ENCODE measurements around the gene DEDD. TPM values are rescaled to one million over a fixed set of nuclear protein-coding genes. Genes with fewer than 3 reads are reported as not detected.
A peak's percentile ranks its signal among the peaks of the same experiment; 100 is the strongest.

Gene DEDD
- total and polyA plus RNA-seq, 2 of the 4 experiments (the other 2 are of a cell fraction): 40.2 to 47.9 TPM

GRCh38 chr1:161182214-161182613 is 49.7 kb upstream of the DEDD start (continued):
- TF ChIP-seq, protein P1, sequence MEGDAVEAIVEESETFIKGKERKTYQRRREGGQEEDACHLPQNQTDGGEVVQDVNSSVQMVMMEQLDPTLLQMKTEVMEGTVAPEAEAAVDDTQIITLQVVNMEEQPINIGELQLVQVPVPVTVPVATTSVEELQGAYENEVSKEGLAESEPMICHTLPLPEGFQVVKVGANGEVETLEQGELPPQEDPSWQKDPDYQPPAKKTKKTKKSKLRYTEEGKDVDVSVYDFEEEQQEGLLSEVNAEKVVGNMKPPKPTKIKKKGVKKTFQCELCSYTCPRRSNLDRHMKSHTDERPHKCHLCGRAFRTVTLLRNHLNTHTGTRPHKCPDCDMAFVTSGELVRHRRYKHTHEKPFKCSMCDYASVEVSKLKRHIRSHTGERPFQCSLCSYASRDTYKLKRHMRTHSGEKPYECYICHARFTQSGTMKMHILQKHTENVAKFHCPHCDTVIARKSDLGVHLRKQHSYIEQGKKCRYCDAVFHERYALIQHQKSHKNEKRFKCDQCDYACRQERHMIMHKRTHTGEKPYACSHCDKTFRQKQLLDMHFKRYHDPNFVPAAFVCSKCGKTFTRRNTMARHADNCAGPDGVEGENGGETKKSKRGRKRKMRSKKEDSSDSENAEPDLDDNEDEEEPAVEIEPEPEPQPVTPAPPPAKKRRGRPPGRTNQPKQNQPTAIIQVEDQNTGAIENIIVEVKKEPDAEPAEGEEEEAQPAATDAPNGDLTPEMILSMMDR (conservative IDR thresholded peaks at IDR 0.05; ENCODE audit: low read depth, low read length): no peak
- no peak for TF ChIP-seq CEBPB (IDR thresholded peaks at IDR 0.05; ENCODE audit: low read depth, low read length)

DNA sequence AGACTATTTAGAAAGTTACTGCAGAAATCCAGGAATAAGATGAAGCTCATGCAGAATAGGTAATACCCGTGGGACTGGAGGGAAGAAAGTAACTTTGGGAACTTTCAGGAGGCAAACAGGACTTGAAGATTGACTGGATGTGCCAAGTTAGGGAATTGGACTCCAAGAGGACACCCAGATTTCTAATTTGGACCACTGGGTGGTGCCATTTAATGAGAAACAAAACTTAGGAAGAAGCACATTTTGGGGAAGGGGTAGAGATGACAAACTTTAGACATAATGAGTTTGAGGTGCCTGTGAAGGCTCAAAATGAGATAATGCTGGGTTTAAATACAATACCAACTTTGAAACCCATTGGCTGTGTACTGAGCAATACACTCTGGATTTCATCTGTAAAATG is 48.2 kb upstream of the DEDD start:
- no peak overlapping the region for H3K4me2 ChIP-seq (ENCODE audit: low read depth, low read length)
- H3K79me1 ChIP-seq (ENCODE audit: low read depth in 1 of 2, low read length in 2 of 2): peaks cover 11 to 19% of the 10 kb centered on the region in 2 experiments
- 70% methylated on average over 1 of the region's 1 CpG; no CpG with 5 or more reads in 1 of the 2 experiments for WGBS, 2 experiments (ENCODE audit: extremely low coverage in 2 of 2, insufficient read length in 1 of 2)
- dilution Hi-C loops (cut with HindIII; ENCODE audit: low sequenced_read_pairs, unreplicated experiment): no loop called here
- no peak overlapping the region for H3K14ac ChIP-seq (replicated peaks; ENCODE audit: low read depth, low read length)
- no peak overlapping the region for H3K18ac ChIP-seq (ENCODE audit: low read depth, low read length)
- ChIA-PET POLR2A (ENCODE audit: unreplicated experiment) (no interaction called here), CTCF (interaction anchor here (0.6 to 0.7 kb wide), 3 partner anchors 10 to 1905 kb away, joined by 3 read pairs; no protein-coding TSS in a partner anchor)
- H3K9me1 ChIP-seq (ENCODE audit: insufficient read depth, low read length): peaks cover 10% of the 10 kb centered on the region; the same call in 1 of the 2 replicates
- no peaks in the 10 kb centered on the region for H3K9me3 ChIP-seq (ENCODE audit: control insufficient read depth, insufficient read depth, low read length)
- peaks cover under 1% of the 10 kb centered on the region; the same call in 1 of the 2 replicates for H3K36me3 ChIP-seq (ENCODE audit: control insufficient read depth, insufficient read depth, low read length)
- H3K4me3 ChIP-seq (ENCODE audit: insufficient read depth, low read depth, low read length): no peak overlapping the region
- DNase-seq (no peak), ATAC-seq (ENCODE audit: low read depth) (no peak)
- H3K56ac ChIP-seq (ENCODE audit: extremely low read depth, insufficient read depth, low read length): no peak overlapping the region
- no peak overlapping the region for H3K23ac ChIP-seq (ENCODE audit: low read depth, low read length)
- H2BK120ac ChIP-seq (ENCODE audit: low read depth, low read length): no peak overlapping the region
- H3K27me3 ChIP-seq (ENCODE audit: control insufficient read depth, insufficient read depth, low read length): no peaks in the 10 kb centered on the region
- no peak overlapping the region for H2AK9ac ChIP-seq (replicated peaks; ENCODE audit: low read depth, low read length, poor library complexity)
- no peak overlapping the region for H2BK15ac ChIP-seq (ENCODE audit: low read depth, low read length)
- no peak overlapping the region for H4K91ac ChIP-seq (ENCODE audit: insufficient read depth, low read depth, low read length)
- H3K9ac ChIP-seq (ENCODE audit: low read depth, low read length): no peak overlapping the region
- H4K5ac ChIP-seq (ENCODE audit: low read depth, low read length): no peak overlapping the region
- H2AK5ac ChIP-seq (ENCODE audit: low read depth, low read length): no peak overlapping the region
- no peak overlapping the region for H2BK20ac ChIP-seq (ENCODE audit: low read depth, low read length)
- no TSS peak for BruUV-seq (replicated peaks)
- no peaks in the 10 kb centered on the region for H4K20me1 ChIP-seq (ENCODE audit: insufficient read depth, low read length)
- H4K8ac ChIP-seq (ENCODE audit: low read depth in 2 of 2, low read length in 2 of 2): no peak overlapping the region
- no peak overlapping the region for H2BK5ac ChIP-seq (ENCODE audit: low read depth, low read length, poor library complexity, severe bottlenecking)
- no peak overlapping the region for H3K4ac ChIP-seq (ENCODE audit: low read depth, low read length)
- no peak overlapping the region for H3K27ac ChIP-seq (ENCODE audit: insufficient read depth, low read length)
- peaks cover 11% of the 10 kb centered on the region for H3K4me1 ChIP-seq (ENCODE audit: control insufficient read depth, insufficient read depth, low read length)
- intact Hi-C loops (cut with micrococcal nuclease): no loop called here
- H2AFZ ChIP-seq (replicated peaks; ENCODE audit: low read length, poor library complexity): no peak overlapping the region
- in situ Hi-C loops (cut with MboI; ENCODE audit: low sequenced_read_pairs): no loop called here
- TF ChIP-seq MAZ (IDR thresholded peaks at IDR 0.05; ENCODE audit: borderline replicate concordance, low read depth, low read length) (no peak), ELK1 (IDR thresholded peaks at IDR 0.05; ENCODE audit: borderline replicate concordance, low read depth, low read length) (no peak), MAFK (IDR thresholded peaks at IDR 0.05; ENCODE audit: low read depth, low read length) (no peak), POLR2A (IDR thresholded peaks at IDR 0.05; ENCODE audit: low read depth, low read length) (no peak), RAD21 (IDR thresholded peaks at IDR 0.05; ENCODE audit: low read length) (peak; percentile 14; the same call in 1 of the 2 replicates), MXI1 (IDR thresholded peaks at IDR 0.05; ENCODE audit: borderline replicate concordance, low read depth, low read length) (no peak), RFX5 (IDR thresholded peaks at IDR 0.05; ENCODE audit: low read depth, low read length) (no peak), RCOR1 (IDR thresholded peaks at IDR 0.05; ENCODE audit: insufficient replicate concordance, low read length) (no peak), FOS (IDR thresholded peaks at IDR 0.05; ENCODE audit: low read depth, low read length) (no peak), BHLHE40 (IDR thresholded peaks at IDR 0.05; ENCODE audit: low read depth, low read length) (no peak), NFE2L2 (IDR thresholded peaks at IDR 0.05; ENCODE audit: low read depth, low read length) (no peak)
- TF ChIP-seq, protein P1 (conservative IDR thresholded peaks at IDR 0.05; ENCODE audit: low read depth, low read length): peak; percentile 26
